ENCODE results near the gene RERE.

Gene RERE

DNA sequence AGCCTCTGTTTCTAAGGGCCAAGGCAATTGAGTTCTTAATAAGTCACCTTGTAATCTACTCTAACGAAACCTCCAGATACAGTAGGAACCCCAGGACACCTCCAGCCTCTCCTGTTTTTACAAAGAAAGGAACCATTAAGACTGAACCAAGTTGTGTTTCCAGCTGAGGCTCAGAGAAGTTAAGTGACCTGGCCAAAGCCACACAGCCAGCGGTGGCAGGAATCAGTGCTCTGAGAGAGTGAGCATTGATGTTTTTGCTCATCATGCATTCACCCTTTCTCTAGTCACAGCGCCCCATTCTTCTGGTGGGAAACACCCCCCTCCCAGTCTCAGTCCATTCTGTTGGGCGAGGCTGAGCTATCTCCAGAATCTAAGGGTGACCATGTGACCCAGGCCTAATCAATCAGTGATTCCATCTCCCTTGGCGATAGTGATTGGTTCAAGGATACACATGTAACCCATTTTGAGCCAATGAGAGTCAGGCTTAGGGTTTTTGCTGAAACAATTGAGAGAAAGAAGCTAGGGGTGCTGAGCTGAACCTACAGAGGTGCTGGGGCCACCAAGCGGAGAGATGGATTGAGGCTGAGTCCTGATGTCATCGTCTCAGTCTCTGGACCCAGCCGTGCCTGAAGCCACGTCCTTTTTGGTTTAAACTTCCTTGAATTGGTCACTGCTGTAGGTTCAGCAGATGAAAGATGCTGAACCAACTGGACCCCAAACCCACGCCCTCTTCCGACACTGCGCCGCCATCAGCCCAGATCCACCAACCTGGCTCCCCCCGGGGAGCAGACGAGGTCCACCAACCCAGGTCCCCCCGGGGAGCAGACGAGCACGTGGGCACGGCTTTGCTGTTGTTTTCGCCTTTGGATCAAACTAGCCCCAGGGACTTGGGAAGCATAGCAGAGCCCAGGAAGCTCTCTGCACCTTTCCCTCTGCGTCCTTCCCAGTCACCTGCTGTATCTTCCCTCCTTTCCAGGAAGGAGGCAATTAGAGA lies 28.0 kb upstream of the RERE start:
- Histone ChIP-seq H4K12ac (ENCODE audit: low read depth, low read length) (no peak overlapping the region), H3K23ac (ENCODE audit: low read length) (no peak overlapping the region), H4K91ac (ENCODE audit: low read depth, low read length) (no peak overlapping the region), H3K14ac (ENCODE audit: low read length) (no peak overlapping the region), H3K79me1 (ENCODE audit: low read length) (no peaks in the 10 kb centered on the region), H3K18ac (ENCODE audit: low read length) (no peak overlapping the region), H3K79me2 (ENCODE audit: control insufficient read depth, insufficient read depth, low read length, poor library complexity) (no peaks in the 10 kb centered on the region), H2AFZ (ENCODE audit: insufficient read depth, low read length, poor library complexity) (no peak overlapping the region), H3K4me1 (ENCODE audit: control insufficient read depth in 1 of 2, insufficient read depth in 2 of 2, low read length in 2 of 2) (no peaks in the 10 kb centered on the region), H2BK120ac (ENCODE audit: insufficient read depth, low read length, poor library complexity) (no peak overlapping the region), H2BK5ac (ENCODE audit: low read depth, low read length, poor library complexity) (no peak overlapping the region), H2AK5ac (ENCODE audit: low read length) (no peak overlapping the region), H3K27me3 (ENCODE audit: insufficient read depth, low read length) (no peaks in the 10 kb centered on the region), H3K4me2 (ENCODE audit: low read length) (no peak overlapping the region), H3K27ac (ENCODE audit: low read depth, low read length) (no peak overlapping the region), H3K4me3 (ENCODE audit: low read depth, low read length) (no peak overlapping the region), H3K9ac (ENCODE audit: low read length) (no peak overlapping the region), H3K9me3 (ENCODE audit: insufficient read depth, low read depth, low read length) (no peaks in the 10 kb centered on the region), H3K4ac (ENCODE audit: low read depth, low read length) (no peak overlapping the region), H3K36me3 (ENCODE audit: control insufficient read depth in 1 of 2, insufficient read depth in 2 of 2, low read length in 2 of 2) (no peaks in the 10 kb centered on the region), H2BK12ac (ENCODE audit: low read length) (no peak overlapping the region), H4K8ac (ENCODE audit: low read depth, low read length) (no peak overlapping the region)
- WGBS (ENCODE audit: extremely low coverage, insufficient coverage, insufficient read length), result no CpG with 5 or more reads among the region's 21 CpGs
- no peak for DNase-seq

DNA sequence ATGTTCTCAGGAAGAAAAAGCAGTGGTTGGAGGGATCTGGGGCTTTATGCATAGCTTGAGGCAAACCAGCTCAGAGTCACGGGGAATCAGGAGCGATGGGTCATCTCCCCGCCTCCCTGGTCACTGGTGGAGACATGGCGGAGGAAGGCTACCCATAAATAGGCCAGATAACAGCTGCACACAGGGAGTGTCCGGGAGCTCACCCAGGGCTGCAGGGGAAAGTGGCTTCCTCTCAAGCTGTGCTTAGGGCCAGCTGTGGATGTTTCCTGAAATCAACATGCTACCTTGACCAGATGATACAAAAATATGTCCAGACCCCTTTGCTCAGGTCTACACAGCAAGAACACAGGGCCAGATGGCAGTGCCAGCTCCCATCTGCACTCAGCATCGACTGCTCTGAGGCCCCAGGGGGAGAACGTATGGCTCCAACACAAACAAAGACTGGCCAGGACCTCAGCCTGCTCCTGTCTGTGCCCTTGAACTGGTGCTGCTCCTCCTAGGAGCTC lies 27.1 kb upstream of the RERE start:
- Histone ChIP-seq H4K91ac (ENCODE audit: low read depth, low read length) (no peak overlapping the region), H3K9ac (ENCODE audit: low read length) (no peak overlapping the region), H2BK12ac (ENCODE audit: low read length) (no peak overlapping the region), H2BK120ac (ENCODE audit: insufficient read depth, low read length, poor library complexity) (no peak overlapping the region), H3K4me3 (ENCODE audit: low read depth, low read length) (no peak overlapping the region), H3K4me1 (ENCODE audit: control insufficient read depth in 1 of 2, insufficient read depth in 2 of 2, low read length in 2 of 2) (no peaks in the 10 kb centered on the region), H3K9me3 (ENCODE audit: insufficient read depth, low read depth, low read length) (no peaks in the 10 kb centered on the region), H4K12ac (ENCODE audit: low read depth, low read length) (no peak overlapping the region), H3K4me2 (ENCODE audit: low read length) (no peak overlapping the region), H2AFZ (ENCODE audit: insufficient read depth, low read length, poor library complexity) (no peak overlapping the region), H3K27ac (ENCODE audit: low read depth, low read length) (no peak overlapping the region), H2AK5ac (ENCODE audit: low read length) (no peak overlapping the region), H3K18ac (ENCODE audit: low read length) (no peak overlapping the region), H4K8ac (ENCODE audit: low read depth, low read length) (no peak overlapping the region), H3K23ac (ENCODE audit: low read length) (no peak overlapping the region), H3K14ac (ENCODE audit: low read length) (no peak overlapping the region), H2BK5ac (ENCODE audit: low read depth, low read length, poor library complexity) (no peak overlapping the region), H3K4ac (ENCODE audit: low read depth, low read length) (no peak overlapping the region), H3K79me1 (ENCODE audit: low read length) (no peaks in the 10 kb centered on the region), H3K27me3 (ENCODE audit: insufficient read depth, low read length) (no peaks in the 10 kb centered on the region), H3K36me3 (ENCODE audit: control insufficient read depth in 1 of 2, insufficient read depth in 2 of 2, low read length in 2 of 2) (no peaks in the 10 kb centered on the region), H3K79me2 (ENCODE audit: control insufficient read depth, insufficient read depth, low read length, poor library complexity) (no peaks in the 10 kb centered on the region)
- no peak for DNase-seq
- no CpG with 5 or more reads among the region's 7 CpGs for WGBS (ENCODE audit: extremely low coverage, insufficient coverage, insufficient read length)

DNA sequence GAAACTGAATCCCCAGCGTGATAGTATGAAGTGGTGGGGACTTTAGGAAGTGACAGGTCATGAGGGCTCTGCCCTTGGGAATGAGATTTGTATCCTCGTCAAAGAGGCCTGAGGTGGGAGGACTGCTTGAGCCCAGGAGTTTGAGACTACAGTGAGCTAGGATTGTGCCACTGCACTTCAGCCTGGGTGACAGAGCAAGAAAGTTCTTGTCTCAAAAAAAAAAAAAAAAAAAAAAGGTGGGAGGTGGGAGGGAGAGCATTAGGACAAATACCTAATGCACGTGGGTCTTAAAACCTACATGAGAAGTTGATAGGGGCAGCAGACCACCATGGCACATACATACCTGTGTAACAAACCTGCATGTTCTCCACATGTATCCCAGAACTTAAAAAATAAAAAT lies 24.0 kb upstream of the RERE start:
- Histone ChIP-seq H2AK5ac (ENCODE audit: low read length) (no peak overlapping the region), H3K79me2 (ENCODE audit: control insufficient read depth, insufficient read depth, low read length, poor library complexity) (no peaks in the 10 kb centered on the region)

DNA sequence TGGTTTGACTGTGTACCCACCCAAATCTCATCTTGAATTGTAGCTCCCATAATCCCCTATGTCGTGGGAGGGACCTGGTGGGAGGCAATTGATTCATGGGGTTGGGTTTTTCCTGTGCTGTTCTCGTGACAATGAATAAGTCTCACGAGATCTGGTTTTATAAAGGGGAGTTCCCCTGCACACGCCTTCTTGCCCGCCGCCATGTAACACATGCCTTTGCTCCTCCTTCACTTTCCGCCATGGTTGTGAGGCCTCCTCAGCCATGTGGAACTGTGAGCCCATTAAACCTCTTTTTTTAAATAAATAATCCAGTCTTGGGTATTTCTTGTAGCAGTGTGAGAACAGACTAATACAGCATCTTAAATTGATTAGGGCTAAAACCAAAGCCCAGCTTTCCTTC lies 22.6 kb upstream of the RERE start:
- no CpG with 5 or more reads among the region's 7 CpGs for WGBS (ENCODE audit: extremely low coverage, insufficient coverage, insufficient read length)
- no peak overlapping the region for H4K91ac ChIP-seq (ENCODE audit: low read depth, low read length)
- H3K4me3 ChIP-seq (ENCODE audit: low read depth, low read length), result no peak overlapping the region
- H3K79me2 ChIP-seq (ENCODE audit: control insufficient read depth, insufficient read depth, low read length, poor library complexity), result no peaks in the 10 kb centered on the region
- H3K27me3 ChIP-seq (ENCODE audit: insufficient read depth, low read length), result no peaks in the 10 kb centered on the region
- H3K9me3 ChIP-seq (ENCODE audit: insufficient read depth, low read depth, low read length), result no peaks in the 10 kb centered on the region
- no peak overlapping the region for H4K12ac ChIP-seq (ENCODE audit: low read depth, low read length)
- H2BK120ac ChIP-seq (ENCODE audit: insufficient read depth, low read length, poor library complexity), result no peak overlapping the region
- no peak overlapping the region for H2BK5ac ChIP-seq (ENCODE audit: low read depth, low read length, poor library complexity)
- no peaks in the 10 kb centered on the region for H3K4me1 ChIP-seq (ENCODE audit: control insufficient read depth in 1 of 2, insufficient read depth in 2 of 2, low read length in 2 of 2)
- no peaks in the 10 kb centered on the region for H3K36me3 ChIP-seq (ENCODE audit: control insufficient read depth in 1 of 2, insufficient read depth in 2 of 2, low read length in 2 of 2)
- no peak overlapping the region for H2AK5ac ChIP-seq (ENCODE audit: low read length)
- no peak overlapping the region for H4K8ac ChIP-seq (ENCODE audit: low read depth, low read length)
- H3K79me1 ChIP-seq (ENCODE audit: low read length), result no peaks in the 10 kb centered on the region
- H3K4ac ChIP-seq (ENCODE audit: low read depth, low read length), result no peak overlapping the region
- H3K4me2 ChIP-seq (ENCODE audit: low read length), result no peak overlapping the region
- H2AFZ ChIP-seq (ENCODE audit: insufficient read depth, low read length, poor library complexity), result no peak overlapping the region
- H3K27ac ChIP-seq (ENCODE audit: low read depth, low read length), result no peak overlapping the region
- H3K18ac ChIP-seq (ENCODE audit: low read length), result no peak overlapping the region
- no peak overlapping the region for H2BK12ac ChIP-seq (ENCODE audit: low read length)
- H3K23ac ChIP-seq (ENCODE audit: low read length), result no peak overlapping the region
- DNase-seq, result no peak
- no peak overlapping the region for H3K9ac ChIP-seq (ENCODE audit: low read length)
- no peak overlapping the region for H3K14ac ChIP-seq (ENCODE audit: low read length)

More for the DNA sequence above, 24.0 kb upstream of the RERE start:
- Histone ChIP-seq H3K23ac (ENCODE audit: low read length) (no peak overlapping the region), H3K36me3 (ENCODE audit: control insufficient read depth in 1 of 2, insufficient read depth in 2 of 2, low read length in 2 of 2) (no peaks in the 10 kb centered on the region), H3K14ac (ENCODE audit: low read length) (no peak overlapping the region), H3K4me3 (ENCODE audit: low read depth, low read length) (no peak overlapping the region), H2BK12ac (ENCODE audit: low read length) (no peak overlapping the region), H3K9ac (ENCODE audit: low read length) (no peak overlapping the region), H3K27me3 (ENCODE audit: insufficient read depth, low read length) (no peaks in the 10 kb centered on the region), H3K27ac (ENCODE audit: low read depth, low read length) (no peak overlapping the region), H3K79me1 (ENCODE audit: low read length) (no peaks in the 10 kb centered on the region), H2AFZ (ENCODE audit: insufficient read depth, low read length, poor library complexity) (no peak overlapping the region), H3K4me2 (ENCODE audit: low read length) (no peak overlapping the region), H3K4ac (ENCODE audit: low read depth, low read length) (no peak overlapping the region), H4K8ac (ENCODE audit: low read depth, low read length) (no peak overlapping the region), H3K9me3 (ENCODE audit: insufficient read depth, low read depth, low read length) (no peaks in the 10 kb centered on the region), H2BK5ac (ENCODE audit: low read depth, low read length, poor library complexity) (no peak overlapping the region), H4K91ac (ENCODE audit: low read depth, low read length) (no peak overlapping the region), H4K12ac (ENCODE audit: low read depth, low read length) (no peak overlapping the region), H3K18ac (ENCODE audit: low read length) (no peak overlapping the region), H3K4me1 (ENCODE audit: control insufficient read depth in 1 of 2, insufficient read depth in 2 of 2, low read length in 2 of 2) (no peaks in the 10 kb centered on the region), H2BK120ac (ENCODE audit: insufficient read depth, low read length, poor library complexity) (no peak overlapping the region)
- no CpG with 5 or more reads among the region's 3 CpGs for WGBS (ENCODE audit: extremely low coverage, insufficient coverage, insufficient read length)
- DNase-seq, result no peak
